ENCODE measurements around the gene EPM2A. TPM values are rescaled to one million over a fixed set of nuclear protein-coding genes. Genes with fewer than 3 reads are reported as not detected.

Gene EPM2A
- polyA plus RNA-seq, 2 donors: 1.6 to 3.1 TPM

DNA sequence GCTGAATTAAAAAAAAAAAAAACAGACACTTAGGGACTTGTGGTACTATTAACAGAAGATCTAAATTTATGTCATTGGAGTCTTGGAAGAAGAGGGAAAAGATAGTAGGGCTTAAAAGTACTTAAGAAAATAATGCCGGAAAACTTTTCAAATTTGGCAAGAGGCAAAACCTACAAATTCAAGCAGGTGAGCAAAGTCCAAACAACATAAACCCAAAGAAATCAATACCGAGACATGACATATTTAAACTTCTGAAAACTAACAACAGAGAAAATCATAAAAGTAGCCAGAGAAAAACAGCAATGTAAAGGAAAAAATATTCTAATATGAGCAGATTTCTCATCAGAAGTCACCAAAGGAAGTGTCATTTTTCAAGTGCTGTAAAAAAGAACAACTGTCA, 44.4 kb downstream of the EPM2A start:
- Histone ChIP-seq H3K4me1 (ENCODE audit: control insufficient read depth in 2 of 2, insufficient read depth in 2 of 2, low read length in 1 of 2) (no peaks in the 10 kb centered on the region), H3K4me3 (ENCODE audit: low read depth in 1 of 2, low read length in 2 of 2) (no peak overlapping the region), H3K27ac (ENCODE audit: low read depth in 2 of 2, low read length in 1 of 2) (no peak overlapping the region), H3K36me3 (ENCODE audit: control insufficient read depth in 2 of 2, insufficient read depth in 2 of 2, low read length in 1 of 2) (no peaks in the 10 kb centered on the region), H3K27me3 (ENCODE audit: control insufficient read depth in 1 of 2, insufficient read depth in 2 of 2, low read length in 2 of 2) (no peaks in the 10 kb centered on the region), H3K9me3 (ENCODE audit: control insufficient read depth in 2 of 2, insufficient read depth in 1 of 2, low read depth in 1 of 2, low read length in 1 of 2) (no peaks in the 10 kb centered on the region)
- WGBS, 2 donors: 94 to 97% methylated on average over 2 of the region's 2 CpGs

DNA sequence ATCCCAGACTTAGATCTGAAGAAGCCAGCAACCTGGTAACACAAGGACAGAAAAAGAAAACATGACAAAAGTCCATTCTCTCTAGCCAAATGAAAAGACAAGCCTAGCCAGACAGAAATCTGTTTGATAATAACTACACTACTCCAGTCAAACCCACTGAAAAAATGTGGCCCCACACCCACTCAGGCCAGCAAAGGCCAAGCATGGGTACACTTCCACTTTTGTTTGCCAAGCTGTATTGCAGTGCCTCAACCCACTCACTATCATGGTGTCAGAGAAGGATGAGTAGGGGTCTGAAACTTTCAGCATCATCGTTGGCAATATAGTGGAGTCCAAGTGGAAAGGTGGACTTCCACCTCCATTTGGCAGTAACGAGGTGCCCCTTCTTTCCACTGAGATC, 45.8 kb downstream of the EPM2A start:
- Histone ChIP-seq H3K36me3 (ENCODE audit: control insufficient read depth in 2 of 2, insufficient read depth in 2 of 2, low read length in 1 of 2) (no peaks in the 10 kb centered on the region), H3K9me3 (ENCODE audit: control insufficient read depth in 2 of 2, insufficient read depth in 1 of 2, low read depth in 1 of 2, low read length in 1 of 2) (no peaks in the 10 kb centered on the region), H3K4me1 (ENCODE audit: control insufficient read depth in 2 of 2, insufficient read depth in 2 of 2, low read length in 1 of 2) (no peaks in the 10 kb centered on the region), H3K27ac (ENCODE audit: low read depth in 2 of 2, low read length in 1 of 2) (no peak overlapping the region), H3K27me3 (ENCODE audit: control insufficient read depth in 1 of 2, insufficient read depth in 2 of 2, low read length in 2 of 2) (no peaks in the 10 kb centered on the region), H3K4me3 (ENCODE audit: low read depth in 1 of 2, low read length in 2 of 2) (no peak overlapping the region)
- WGBS, 2 donors: 93 to 96% methylated on average over 2 of the region's 2 CpGs

DNA sequence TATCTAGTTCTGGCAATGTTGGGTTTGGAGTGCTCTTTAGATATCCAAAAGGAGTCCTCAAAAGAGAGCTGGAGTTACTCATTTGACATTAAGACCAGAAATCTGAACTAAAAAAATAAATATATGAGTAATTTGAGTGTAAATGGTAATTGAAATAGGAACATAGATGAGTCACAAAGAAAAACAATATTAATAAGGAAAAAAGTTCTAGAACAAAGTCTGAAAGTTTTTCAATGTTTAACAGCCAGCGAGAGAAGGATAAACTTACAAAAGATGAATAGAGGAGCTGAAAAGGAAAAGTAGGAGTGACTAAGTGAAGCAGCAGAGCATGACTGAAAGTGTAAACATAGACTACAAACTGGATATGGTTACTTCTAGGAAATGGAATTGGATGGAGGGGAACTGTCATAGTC, 46.8 kb downstream of the EPM2A start:
- no peaks in the 10 kb centered on the region for H3K4me1 ChIP-seq (ENCODE audit: control insufficient read depth in 2 of 2, insufficient read depth in 2 of 2, low read length in 1 of 2)
- no peaks in the 10 kb centered on the region for H3K36me3 ChIP-seq (ENCODE audit: control insufficient read depth in 2 of 2, insufficient read depth in 2 of 2, low read length in 1 of 2)
- H3K4me3 ChIP-seq (ENCODE audit: low read depth in 1 of 2, low read length in 2 of 2): no peak overlapping the region
- H3K9me3 ChIP-seq (ENCODE audit: control insufficient read depth in 2 of 2, insufficient read depth in 1 of 2, low read depth in 1 of 2, low read length in 1 of 2): no peaks in the 10 kb centered on the region
- no peaks in the 10 kb centered on the region for H3K27me3 ChIP-seq (ENCODE audit: control insufficient read depth in 1 of 2, insufficient read depth in 2 of 2, low read length in 2 of 2)
- H3K27ac ChIP-seq (ENCODE audit: low read depth in 2 of 2, low read length in 1 of 2): no peak overlapping the region
- WGBS, 2 donors: 27 to 52% methylated on average over 1 of the region's 1 CpG

- H3K27me3 ChIP-seq (ENCODE audit: control insufficient read depth in 1 of 2, insufficient read depth in 2 of 2, low read length in 2 of 2): no peaks in the 10 kb centered on the region
- no peaks in the 10 kb centered on the region for H3K9me3 ChIP-seq (ENCODE audit: control insufficient read depth in 2 of 2, insufficient read depth in 1 of 2, low read depth in 1 of 2, low read length in 1 of 2)
- H3K36me3 ChIP-seq (ENCODE audit: control insufficient read depth in 2 of 2, insufficient read depth in 2 of 2, low read length in 1 of 2): no peaks in the 10 kb centered on the region
- WGBS, 2 donors: 72 to 85% methylated on average over 2 of the region's 2 CpGs
- no peak overlapping the region for H3K4me3 ChIP-seq (ENCODE audit: low read depth in 1 of 2, low read length in 2 of 2)
- no peak overlapping the region for H3K27ac ChIP-seq (ENCODE audit: low read depth in 2 of 2, low read length in 1 of 2)
- H3K4me1 ChIP-seq (ENCODE audit: control insufficient read depth in 2 of 2, insufficient read depth in 2 of 2, low read length in 1 of 2): no peaks in the 10 kb centered on the region
These were observed 49.4 kb downstream of the EPM2A start for GRCh38 chr6:145685932-145686331.

- H3K36me3 ChIP-seq (ENCODE audit: control insufficient read depth in 2 of 2, insufficient read depth in 2 of 2, low read length in 1 of 2): no peaks in the 10 kb centered on the region
- no peak overlapping the region for H3K4me3 ChIP-seq (ENCODE audit: low read depth in 1 of 2, low read length in 2 of 2)
- no peaks in the 10 kb centered on the region for H3K9me3 ChIP-seq (ENCODE audit: control insufficient read depth in 2 of 2, insufficient read depth in 1 of 2, low read depth in 1 of 2, low read length in 1 of 2)
- no peaks in the 10 kb centered on the region for H3K4me1 ChIP-seq (ENCODE audit: control insufficient read depth in 2 of 2, insufficient read depth in 2 of 2, low read length in 1 of 2)
- H3K27me3 ChIP-seq (ENCODE audit: control insufficient read depth in 1 of 2, insufficient read depth in 2 of 2, low read length in 2 of 2): no peaks in the 10 kb centered on the region
- no peak overlapping the region for H3K27ac ChIP-seq (ENCODE audit: low read depth in 2 of 2, low read length in 1 of 2)
- 87 to 90% methylated on average over 9 of the region's 9 CpGs for WGBS, 2 donors
These were observed 53.4 kb downstream of the EPM2A start for GRCh38 chr6:145681965-145682364.

- 83 to 88% methylated on average over 5 of the region's 5 CpGs for WGBS, 2 donors
- H3K4me1 ChIP-seq (ENCODE audit: control insufficient read depth in 2 of 2, insufficient read depth in 2 of 2, low read length in 1 of 2): no peaks in the 10 kb centered on the region
- no peaks in the 10 kb centered on the region for H3K9me3 ChIP-seq (ENCODE audit: control insufficient read depth in 2 of 2, insufficient read depth in 1 of 2, low read depth in 1 of 2, low read length in 1 of 2)
- H3K36me3 ChIP-seq (ENCODE audit: control insufficient read depth in 2 of 2, insufficient read depth in 2 of 2, low read length in 1 of 2): peaks cover 0 to 4% of the 10 kb centered on the region in 2 donors
- H3K27me3 ChIP-seq (ENCODE audit: control insufficient read depth in 1 of 2, insufficient read depth in 2 of 2, low read length in 2 of 2): no peaks in the 10 kb centered on the region
- no peak overlapping the region for H3K4me3 ChIP-seq (ENCODE audit: low read depth in 1 of 2, low read length in 2 of 2)
- H3K27ac ChIP-seq (ENCODE audit: low read depth in 2 of 2, low read length in 1 of 2): no peak overlapping the region
These were observed 61.8 kb downstream of the EPM2A start for GRCh38 chr6:145673504-145673903.

GRCh38 chr6:145670311-145670710, 65.0 kb downstream of the EPM2A start:
- Histone ChIP-seq H3K9me3 (ENCODE audit: control insufficient read depth in 2 of 2, insufficient read depth in 1 of 2, low read depth in 1 of 2, low read length in 1 of 2) (no peaks in the 10 kb centered on the region), H3K36me3 (ENCODE audit: control insufficient read depth in 2 of 2, insufficient read depth in 2 of 2, low read length in 1 of 2) (peaks cover 0 to 4% of the 10 kb centered on the region in 2 donors), H3K27me3 (ENCODE audit: control insufficient read depth in 1 of 2, insufficient read depth in 2 of 2, low read length in 2 of 2) (no peaks in the 10 kb centered on the region), H3K4me1 (ENCODE audit: control insufficient read depth in 2 of 2, insufficient read depth in 2 of 2, low read length in 1 of 2) (no peaks in the 10 kb centered on the region), H3K27ac (ENCODE audit: low read depth in 2 of 2, low read length in 1 of 2) (no peak overlapping the region), H3K4me3 (ENCODE audit: low read depth in 1 of 2, low read length in 2 of 2) (no peak overlapping the region)
- WGBS, 2 donors: 37 to 57% methylated on average over 1 of the region's 1 CpG

DNA sequence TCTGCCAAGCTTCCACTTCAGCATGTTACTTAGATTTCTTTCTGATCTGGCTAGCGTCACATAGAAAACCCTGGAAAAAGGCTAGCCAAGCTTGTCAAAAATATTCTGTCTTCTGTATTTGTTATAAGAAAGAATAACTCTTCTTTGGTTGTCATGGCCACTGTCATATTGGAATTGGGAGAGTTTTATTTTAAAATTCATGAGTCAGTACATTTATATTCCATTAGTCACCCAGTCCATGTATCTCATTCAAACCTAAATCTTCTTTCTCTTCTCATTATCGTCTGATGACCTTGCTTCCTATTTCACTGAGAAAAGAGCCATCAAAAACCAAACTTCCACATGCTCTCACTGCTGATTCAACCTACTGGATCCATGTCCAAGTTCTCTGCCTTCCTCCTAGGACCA, 65.7 kb downstream of the EPM2A start:
- Histone ChIP-seq H3K4me1 (ENCODE audit: control insufficient read depth in 2 of 2, insufficient read depth in 2 of 2, low read length in 1 of 2) (no peaks in the 10 kb centered on the region), H3K36me3 (ENCODE audit: control insufficient read depth in 2 of 2, insufficient read depth in 2 of 2, low read length in 1 of 2) (peaks cover 0 to 4% of the 10 kb centered on the region in 2 donors), H3K27ac (ENCODE audit: low read depth in 2 of 2, low read length in 1 of 2) (no peak overlapping the region), H3K9me3 (ENCODE audit: control insufficient read depth in 2 of 2, insufficient read depth in 1 of 2, low read depth in 1 of 2, low read length in 1 of 2) (no peaks in the 10 kb centered on the region), H3K4me3 (ENCODE audit: low read depth in 1 of 2, low read length in 2 of 2) (no peak overlapping the region), H3K27me3 (ENCODE audit: control insufficient read depth in 1 of 2, insufficient read depth in 2 of 2, low read length in 2 of 2) (no peaks in the 10 kb centered on the region)
- WGBS, 2 donors: 59 to 67% methylated on average over 2 of the region's 2 CpGs

GRCh38 chr6:145668844-145669243, 66.5 kb downstream of the EPM2A start:
- Histone ChIP-seq H3K27me3 (ENCODE audit: control insufficient read depth in 1 of 2, insufficient read depth in 2 of 2, low read length in 2 of 2) (no peaks in the 10 kb centered on the region), H3K9me3 (ENCODE audit: control insufficient read depth in 2 of 2, insufficient read depth in 1 of 2, low read depth in 1 of 2, low read length in 1 of 2) (no peaks in the 10 kb centered on the region), H3K27ac (ENCODE audit: low read depth in 2 of 2, low read length in 1 of 2) (no peak overlapping the region), H3K4me1 (ENCODE audit: control insufficient read depth in 2 of 2, insufficient read depth in 2 of 2, low read length in 1 of 2) (no peaks in the 10 kb centered on the region), H3K36me3 (ENCODE audit: control insufficient read depth in 2 of 2, insufficient read depth in 2 of 2, low read length in 1 of 2) (peaks cover 0 to 4% of the 10 kb centered on the region in 2 donors), H3K4me3 (ENCODE audit: low read depth in 1 of 2, low read length in 2 of 2) (no peak overlapping the region)
- WGBS, 2 donors: 58 to 68% methylated on average over 1 of the region's 1 CpG

DNA sequence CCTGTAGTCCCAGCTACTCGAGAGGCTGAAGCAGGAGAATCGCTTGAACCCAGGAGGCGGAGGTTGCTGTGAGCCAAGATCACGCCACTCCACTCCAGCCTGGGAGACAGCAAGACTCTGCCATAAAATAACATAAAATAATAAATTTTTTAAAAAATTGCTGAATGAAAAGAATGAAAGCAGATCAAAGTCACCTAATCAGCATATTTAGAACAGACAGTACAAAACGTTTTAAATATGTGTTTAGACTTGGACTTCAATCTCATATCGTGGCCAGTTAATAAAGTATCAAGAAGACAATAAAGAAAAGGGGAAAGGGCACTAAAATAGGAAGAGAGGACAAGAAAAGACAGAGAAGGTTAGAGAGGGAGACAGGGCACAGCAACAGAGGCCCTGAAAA, 74.6 kb downstream of the EPM2A start:
- Histone ChIP-seq H3K4me3 (ENCODE audit: low read depth in 1 of 2, low read length in 2 of 2) (no peak overlapping the region), H3K27ac (ENCODE audit: low read depth in 2 of 2, low read length in 1 of 2) (no peak overlapping the region), H3K4me1 (ENCODE audit: control insufficient read depth in 2 of 2, insufficient read depth in 2 of 2, low read length in 1 of 2) (no peaks in the 10 kb centered on the region), H3K27me3 (ENCODE audit: control insufficient read depth in 1 of 2, insufficient read depth in 2 of 2, low read length in 2 of 2) (no peaks in the 10 kb centered on the region), H3K9me3 (ENCODE audit: control insufficient read depth in 2 of 2, insufficient read depth in 1 of 2, low read depth in 1 of 2, low read length in 1 of 2) (no peaks in the 10 kb centered on the region), H3K36me3 (ENCODE audit: control insufficient read depth in 2 of 2, insufficient read depth in 2 of 2, low read length in 1 of 2) (no peaks in the 10 kb centered on the region)
- WGBS, 2 donors: 86% methylated on average over 6 of the region's 6 CpGs

All from esophagus (tissue), 2 donors.